ENCODE data around the gene MEST. TPM values are rescaled to one million over a fixed set of nuclear protein-coding genes. Genes with fewer than 3 reads are reported as not detected.
"Not testable (repeated sequence)": the region's sequence is repeated elsewhere in the genome, so short reads cannot be mapped to it uniquely, and the experiment has no call there.

MEST gene
- total RNA-seq, 6 experiments from 2014 or later: 23.4 to 46.9 (median 31.2) TPM

GRCh38 chr7:130500463-130500862, 8.6 kb downstream of the MEST start:
- Histone ChIP-seq H3K27me3 (no peaks in the 10 kb centered on the region), H3K4me1 (no peaks in the 10 kb centered on the region), H3K36me3 (peaks cover 0 to 34% (median 10%) of the 10 kb centered on the region in 4 donors), H3K27ac (no peak overlapping the region), H3K9me3 (no peaks in the 10 kb centered on the region), H3K4me3 (no peak overlapping the region)
- 77% methylated on average over 5 of the region's 8 CpGs for WGBS (ENCODE audit: insufficient coverage, low coverage, low lambda C conversion rate, missing lambda C conversion rate)
- no peak for DNase-seq
- ATAC-seq: no peak
- TF ChIP-seq POLR2A (IDR thresholded peaks at IDR 0.05) (no peak), CTCF (IDR thresholded peaks at IDR 0.05) (no peak)
- intact Hi-C loops (cut with DNase I): no loop called here

DNA sequence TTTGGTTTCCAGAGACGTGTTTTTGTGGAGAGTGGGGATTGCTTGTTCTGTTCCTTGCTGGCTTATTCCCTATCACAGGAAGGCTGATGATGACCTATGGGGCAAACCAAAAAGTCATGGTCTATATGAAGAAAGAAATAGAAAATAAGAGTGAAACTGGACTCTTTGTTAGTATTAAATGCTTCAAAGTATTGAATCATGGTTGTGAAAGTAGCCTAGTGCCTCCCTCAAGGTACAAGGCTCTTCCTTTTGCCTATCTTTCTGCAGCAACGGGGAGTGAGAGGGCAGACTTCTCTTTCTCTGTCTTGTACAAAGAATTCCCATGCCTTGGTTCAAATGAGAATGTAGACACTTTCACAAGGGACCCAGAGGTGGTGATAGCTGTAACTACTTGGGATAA, 9.0 kb downstream of the MEST start:
- intact Hi-C loops (cut with DNase I): no loop called here
- H3K4me3 ChIP-seq: no peak overlapping the region
- no peaks in the 10 kb centered on the region for H3K9me3 ChIP-seq
- no peaks in the 10 kb centered on the region for H3K4me1 ChIP-seq
- no peaks in the 10 kb centered on the region for H3K27me3 ChIP-seq
- TF ChIP-seq POLR2A (IDR thresholded peaks at IDR 0.05) (no peak), CTCF (IDR thresholded peaks at IDR 0.05) (no peak)
- no peak for DNase-seq
- H3K27ac ChIP-seq: no peak overlapping the region
- WGBS (ENCODE audit: insufficient coverage, low coverage, low lambda C conversion rate, missing lambda C conversion rate): 63% methylated on average over 2 of the region's 2 CpGs
- ATAC-seq: no peak
- H3K36me3 ChIP-seq: peaks cover 0 to 34% (median 10%) of the 10 kb centered on the region in 4 donors

- DNase-seq: no peak
- Histone ChIP-seq H3K4me3 (no peak overlapping the region), H3K36me3 (peaks cover 0 to 33% (median 7%) of the 10 kb centered on the region in 4 donors), H3K4me1 (no peaks in the 10 kb centered on the region), H3K27ac (no peak overlapping the region), H3K27me3 (no peaks in the 10 kb centered on the region), H3K9me3 (no peaks in the 10 kb centered on the region)
- TF ChIP-seq POLR2A (IDR thresholded peaks at IDR 0.05): no peak
- TF ChIP-seq CTCF (IDR thresholded peaks at IDR 0.05): no peak
- ATAC-seq: no peak
- intact Hi-C loops (cut with DNase I): no loop called here
Observed at GRCh38 chr7:130505753-130506152, 13.9 kb downstream of the MEST start.

GRCh38 chr7:130506358-130506757, 14.5 kb downstream of the MEST start:
- intact Hi-C loops (cut with DNase I): no loop called here
- no peaks in the 10 kb centered on the region for H3K4me1 ChIP-seq
- no peak overlapping the region for H3K4me3 ChIP-seq
- TF ChIP-seq CTCF (IDR thresholded peaks at IDR 0.05): no peak
- TF ChIP-seq POLR2A (IDR thresholded peaks at IDR 0.05): no peak
- 93% methylated on average over 3 of the region's 3 CpGs for WGBS (ENCODE audit: insufficient coverage, low coverage, low lambda C conversion rate, missing lambda C conversion rate)
- H3K27me3 ChIP-seq: no peaks in the 10 kb centered on the region
- peaks cover 0 to 27% (median 7%) of the 10 kb centered on the region in 4 donors for H3K36me3 ChIP-seq
- no peak for ATAC-seq
- H3K27ac ChIP-seq: no peak overlapping the region
- DNase-seq: no peak
- H3K9me3 ChIP-seq: no peaks in the 10 kb centered on the region

DNA sequence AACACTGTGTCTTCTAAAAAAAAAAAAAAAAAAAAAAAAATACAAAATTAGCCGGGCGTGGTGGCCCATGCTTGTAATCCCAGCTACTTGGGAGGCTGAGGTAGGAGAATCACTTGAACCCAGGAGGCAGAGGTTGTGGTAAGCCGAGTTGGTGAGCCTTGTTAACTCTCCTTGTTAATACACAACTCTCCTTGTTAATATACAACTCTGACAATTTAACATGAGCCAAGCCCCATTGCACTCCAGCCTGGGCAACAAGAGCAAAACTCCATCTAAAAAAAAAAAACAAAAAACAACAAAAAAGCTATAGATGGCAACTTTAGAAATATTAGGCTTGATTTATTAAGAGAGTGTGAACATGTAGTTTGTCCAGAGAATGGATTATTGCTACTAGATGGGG, 20.2 kb downstream of the MEST start:
- H3K9me3 ChIP-seq; H3K4me3 ChIP-seq; H3K27ac ChIP-seq; intact Hi-C loops (cut with DNase I); H3K36me3 ChIP-seq; DNase-seq; H3K27me3 ChIP-seq: not testable (repeated sequence)
- whole genome bisulfite sequencing (ENCODE audit: insufficient coverage, low coverage, low lambda C conversion rate, missing lambda C conversion rate): 45% methylated on average over 1 of the region's 3 CpGs
- H3K4me1 ChIP-seq: peaks cover 0 to 12% (median 2%) of the 10 kb centered on the region in 4 donors
- ATAC-seq: peak; percentile 83 to 92 (median 85)

Data from right lobe of liver (tissue), 6 donors.